Measurements from ENCODE around the gene TENT5C. TPM values are rescaled to one million over a fixed set of nuclear protein-coding genes. Genes with fewer than 3 reads are reported as not detected.

TENT5C gene
- total and polyA plus RNA-seq, 9 of the 15 experiments (the other 6 are each of a cell fraction or from before 2014, with no cell fraction given), result 1.8 to 7.7 (median 4.0) TPM

DNA sequence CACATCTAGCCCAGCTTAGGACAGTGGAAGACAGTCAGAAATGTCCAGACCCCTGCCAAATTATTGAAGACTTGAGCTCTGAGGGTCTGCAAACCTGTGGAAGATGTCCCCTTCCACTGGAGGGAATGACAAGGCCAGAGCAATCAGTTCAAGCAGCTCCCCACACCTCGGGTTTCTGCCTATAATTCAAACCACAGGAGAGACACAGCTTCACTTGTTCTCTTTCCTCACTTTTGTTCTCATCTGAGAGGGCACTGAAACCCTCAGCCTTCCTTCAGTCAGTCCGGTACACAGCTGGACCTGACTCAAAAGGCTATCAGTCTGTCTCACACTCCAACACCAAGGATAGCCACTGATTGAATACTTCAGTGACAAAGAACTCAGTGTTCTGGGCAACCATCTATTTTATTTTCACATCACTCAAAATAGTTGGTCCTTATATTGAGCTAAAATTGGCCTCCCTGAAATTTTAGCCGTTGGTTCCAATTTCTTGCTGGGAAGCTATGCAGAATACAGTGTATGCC lies 70.1 kb downstream of the TENT5C start:
- Histone ChIP-seq H3K4me2 (ENCODE audit: insufficient read depth, low read length) (no peak overlapping the region), H3K79me2 (ENCODE audit: control insufficient read depth, insufficient read depth, low read length) (no peaks in the 10 kb centered on the region), H3K9ac (ENCODE audit: insufficient read depth in 1 of 2, low read depth in 2 of 2, low read length in 2 of 2) (no peak overlapping the region), H3K9me3 (replicated peaks; ENCODE audit: control insufficient read depth, insufficient read depth, low read depth, low read length) (no peaks in the 10 kb centered on the region), H3K27me3 (ENCODE audit: control insufficient read depth in 2 of 2, insufficient read depth in 2 of 2, low read length in 2 of 2) (no peaks in the 10 kb centered on the region), H4K20me1 (replicated peaks; ENCODE audit: control insufficient read depth, insufficient read depth, low read length) (no peaks in the 10 kb centered on the region), H3K9me1 (ENCODE audit: control insufficient read depth, insufficient read depth, low read length) (no peaks in the 10 kb centered on the region), H2AFZ (ENCODE audit: low read depth, low read length) (no peak overlapping the region), H3K4me1 (replicated peaks in 1 of 2; ENCODE audit: control insufficient read depth in 2 of 2, insufficient read depth in 2 of 2, low read length in 2 of 2) (peaks cover 10 to 18% of the 10 kb centered on the region in 2 experiments), H3K27ac (ENCODE audit: extremely low read depth, low read depth, low read length) (no peak overlapping the region), H3K4me3 (no peak overlapping the region), H3K36me3 (ENCODE audit: control insufficient read depth, insufficient read depth, low read length) (no peaks in the 10 kb centered on the region)
- in situ Hi-C loops (cut with MboI) (no loop called here), intact Hi-C loops (cut with micrococcal nuclease) (loop anchor here (2.0 to 10.0 kb wide), 2 partner anchors 79 to 311 kb away; partner anchors contain the start of gene MAN1A2)
- FAIRE-seq (no peak), DNase-seq (ENCODE audit: extremely low read depth in 1 of 4, low spot score in 3 of 4) (no peak), ATAC-seq (no peak)
- BruUV-seq (replicated peaks), result no TSS peak
- WGBS (ENCODE audit: insufficient coverage, low coverage, missing lambda C conversion rate), result 17% methylated on average over 3 of the region's 3 CpGs
- no peak for TF ChIP-seq MCM3 (IDR thresholded peaks at IDR 0.05)
- no peak for TF ChIP-seq CHAMP1 (IDR thresholded peaks at IDR 0.05)
- no peak for TF ChIP-seq ZNF780A (CRISPR knock-in tag; IDR thresholded peaks at IDR 0.05)
- no peak for TF ChIP-seq TBL1XR1 (IDR thresholded peaks at IDR 0.05; ENCODE audit: low read length in 2 of 2)
- TF ChIP-seq, protein P1, sequence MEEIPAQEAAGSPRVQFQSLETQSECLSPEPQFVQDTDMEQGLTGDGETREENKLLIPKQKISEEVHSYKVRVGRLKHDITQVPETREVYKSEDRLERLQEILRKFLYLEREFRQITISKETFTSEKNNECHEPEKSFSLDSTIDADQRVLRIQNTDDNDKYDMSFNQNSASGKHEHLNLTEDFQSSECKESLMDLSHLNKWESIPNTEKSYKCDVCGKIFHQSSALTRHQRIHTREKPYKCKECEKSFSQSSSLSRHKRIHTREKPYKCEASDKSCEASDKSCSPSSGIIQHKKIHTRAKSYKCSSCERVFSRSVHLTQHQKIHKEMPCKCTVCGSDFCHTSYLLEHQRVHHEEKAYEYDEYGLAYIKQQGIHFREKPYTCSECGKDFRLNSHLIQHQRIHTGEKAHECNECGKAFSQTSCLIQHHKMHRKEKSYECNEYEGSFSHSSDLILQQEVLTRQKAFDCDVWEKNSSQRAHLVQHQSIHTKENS (CRISPR knock-in tag; IDR thresholded peaks at IDR 0.05), result no peak
- CTCF ChIA-PET (ENCODE audit: low intra/inter-chr PET ratio), result interaction anchor here (1.1 kb wide), 1 partner anchor 142 kb away, joined by 3 read pairs; no protein-coding TSS in a partner anchor
- POLR2A ChIA-PET, result interaction anchor here (0.6 to 2.0 kb wide), 5 partner anchors 20 to 70 kb away, joined by 3 to 8 read pairs (median 5); partner anchors contain the start of gene TENT5C

All from K562 (cell line).